HG02885 (cell line): ENCODE results near the gene TANC1.

ENCODE experiments used
- ATAC-seq: cut with Tn5 transposase; IDR thresholded peaks from one replicate; pipeline ENCODE4 v1.9.1; 2021; ENCODE audit warnings: mild to moderate bottlenecking; ENCODE audit not compliant: unreplicated experiment, poor library complexity

Gene TANC1

GRCh38 chr2:158960193-158960592, 8.2 kb upstream of the TANC1 start:
- ATAC-seq: no peak

- ATAC-seq: no peak
These were observed 6.4 kb upstream of the TANC1 start for GRCh38 chr2:158962074-158962473.

GRCh38 chr2:158963071-158963470, 5.4 kb upstream of the TANC1 start:
- no peak for ATAC-seq

DNA sequence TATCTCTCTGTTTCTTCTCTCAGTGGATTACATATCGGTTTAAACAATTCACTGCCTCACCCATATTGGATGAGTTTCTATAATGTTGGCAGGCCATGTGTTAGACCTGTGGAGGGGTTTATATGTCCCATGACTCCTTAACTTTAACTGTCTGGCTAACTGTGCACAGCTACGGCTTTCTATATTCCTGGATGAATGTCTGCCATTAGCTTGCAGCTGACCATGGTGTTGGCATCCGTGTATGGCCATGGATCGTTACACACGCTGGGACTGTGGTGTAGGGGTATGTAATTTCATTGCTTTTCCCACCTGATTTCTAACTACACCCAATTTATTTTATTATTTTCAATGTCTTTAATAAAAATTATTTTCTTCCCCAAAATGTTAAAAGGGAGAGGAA, 3.3 kb upstream of the TANC1 start:
- no peak for ATAC-seq

- ATAC-seq: no peak
These were observed 2.8 kb upstream of the TANC1 start for GRCh38 chr2:158965641-158966040.

- ATAC-seq: no peak
These were observed 2.1 kb upstream of the TANC1 start for GRCh38 chr2:158966312-158966711.

DNA sequence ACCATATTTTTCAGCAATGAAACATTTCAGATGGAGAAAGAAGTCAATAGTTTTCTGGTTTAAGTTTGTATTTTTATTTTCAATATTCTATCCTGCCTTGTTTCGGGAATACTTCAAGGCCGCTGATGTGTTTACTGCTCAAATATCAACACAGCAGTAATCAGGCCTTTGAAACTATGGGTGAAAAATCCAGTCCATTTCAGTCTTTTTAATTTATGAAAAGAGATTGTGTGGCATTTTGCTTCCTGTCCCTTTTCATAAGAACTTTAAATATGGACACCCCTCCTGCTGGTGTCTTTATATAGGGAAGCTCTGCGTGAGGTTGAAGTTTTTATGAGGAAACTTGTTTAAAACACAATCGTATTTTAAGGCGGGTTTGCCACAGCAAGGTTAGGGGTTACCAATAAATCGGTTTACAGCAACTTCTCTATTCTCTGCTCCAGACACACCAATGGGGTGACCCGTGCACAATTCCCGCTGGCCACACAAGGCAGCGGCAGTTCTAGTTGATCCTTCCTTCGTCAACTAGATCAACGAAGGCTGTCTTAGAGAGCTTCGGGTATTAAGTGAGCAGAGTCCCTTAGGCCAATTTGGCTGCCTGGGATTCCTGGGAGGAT, 1.2 kb upstream of the TANC1 start:
- no peak for ATAC-seq

DNA sequence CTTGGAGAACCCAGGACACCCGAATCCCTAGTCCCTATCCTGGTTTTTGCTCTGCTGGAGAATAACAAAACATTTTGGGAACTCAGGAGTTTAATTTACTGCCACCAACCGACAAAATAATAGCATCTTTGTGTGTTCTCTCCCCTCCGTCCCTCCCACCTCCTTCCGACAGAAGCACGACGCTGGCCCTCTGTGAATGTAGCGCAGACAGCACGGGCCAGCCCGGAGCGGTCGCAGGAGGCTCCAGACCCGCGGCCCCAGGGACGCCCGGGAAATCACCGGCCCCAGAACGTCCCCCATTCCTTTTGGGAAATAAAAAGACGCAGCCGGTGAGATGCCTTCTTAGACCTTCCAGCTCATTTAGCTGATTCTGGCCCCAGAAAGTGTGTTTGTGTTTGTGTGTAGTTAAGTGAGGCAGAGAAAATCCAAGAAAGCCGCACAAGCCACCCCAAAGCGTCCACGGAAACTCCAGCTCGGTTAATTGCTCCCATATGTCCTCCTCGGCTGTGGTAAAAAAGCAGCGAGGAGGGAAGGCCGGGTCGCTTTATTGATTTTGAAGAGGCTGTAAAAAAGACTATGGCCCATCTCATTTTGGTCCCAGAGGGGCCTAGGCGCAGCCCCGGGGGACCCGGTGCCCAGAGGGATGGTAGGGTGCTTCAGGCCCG, 577 bp upstream of the TANC1 start:
- no peak for ATAC-seq

DNA sequence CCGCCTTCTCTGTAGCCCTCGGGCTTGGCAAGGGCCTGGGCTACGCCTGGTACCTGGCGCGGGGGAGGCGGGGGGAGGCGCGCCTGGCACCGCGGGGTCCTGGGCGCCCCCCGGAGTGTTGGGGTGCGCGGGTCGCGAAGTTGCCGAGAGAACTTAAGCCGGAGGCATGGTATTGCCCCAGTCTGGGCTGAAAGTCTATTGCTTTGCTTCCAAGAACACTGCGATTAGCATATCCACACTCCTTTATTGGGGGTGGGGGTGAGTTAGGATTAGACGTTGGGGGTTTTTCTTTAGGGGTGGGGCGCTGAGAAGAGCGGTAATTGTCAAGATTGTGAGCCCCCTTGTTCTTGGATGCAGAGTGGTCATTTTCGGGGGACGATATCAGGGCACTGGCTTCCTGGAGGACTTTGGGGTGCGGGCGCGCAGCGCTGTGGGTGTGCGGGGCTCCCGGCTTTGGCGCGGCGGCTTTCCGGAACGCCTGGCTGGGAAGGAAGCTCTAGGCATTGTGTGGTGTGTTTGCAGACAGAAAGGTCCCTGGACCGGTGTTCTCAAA, 798 bp downstream of the TANC1 start:
- ATAC-seq: peak; percentile 8

DNA sequence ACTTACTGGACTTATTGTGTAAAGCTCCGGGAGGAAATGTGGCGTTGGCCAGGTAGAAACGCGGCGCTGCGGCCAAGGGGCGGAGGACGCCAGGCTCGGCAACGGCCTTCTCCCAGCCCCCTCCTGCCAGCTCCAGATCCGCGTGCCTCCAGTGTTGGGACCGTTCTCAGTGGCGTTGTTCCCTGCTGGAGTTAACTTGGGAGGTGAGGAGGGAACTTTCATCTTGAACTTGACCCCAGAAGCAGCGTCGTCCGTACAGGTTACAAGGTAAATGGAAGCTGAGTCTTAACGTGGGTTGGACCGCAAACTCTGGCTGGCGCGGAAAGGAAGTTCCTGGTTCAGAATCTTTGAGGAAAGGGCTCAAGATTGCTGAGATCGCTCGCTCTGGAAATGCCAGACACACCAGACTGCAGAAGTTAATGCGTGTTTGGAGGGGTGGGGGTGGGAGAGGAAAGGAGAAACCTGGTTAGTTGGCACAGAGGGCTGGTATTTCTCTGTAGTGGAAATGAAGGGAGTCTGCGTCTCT, 1.3 kb downstream of the TANC1 start:
- no peak for ATAC-seq

- no peak for ATAC-seq
These were observed 1.9 kb downstream of the TANC1 start for GRCh38 chr2:158970241-158970751.

- ATAC-seq: no peak
These were observed 4.9 kb downstream of the TANC1 start for GRCh38 chr2:158973116-158973956.

- ATAC-seq: no peak
These were observed 7.0 kb downstream of the TANC1 start for GRCh38 chr2:158975271-158975921.

- no peak for ATAC-seq
These were observed 11.3 kb downstream of the TANC1 start for GRCh38 chr2:158979772-158980171.

GRCh38 chr2:158984604-158985135, 16.2 kb downstream of the TANC1 start:
- no peak for ATAC-seq

GRCh38 chr2:158988501-158988900, 20.1 kb downstream of the TANC1 start:
- ATAC-seq: no peak

- no peak for ATAC-seq
These were observed 20.7 kb downstream of the TANC1 start for GRCh38 chr2:158989165-158989564.

GRCh38 chr2:158990397-158991214, 22.2 kb downstream of the TANC1 start:
- ATAC-seq: no peak

- no peak for ATAC-seq
These were observed 24.6 kb downstream of the TANC1 start for GRCh38 chr2:158993030-158993429.
